T-cell (primary cell): ENCODE measurements around the gene XRRA1. TPM values are rescaled to one million over a fixed set of nuclear protein-coding genes. Genes with fewer than 3 reads are reported as not detected.

Source experiments
- ATAC-seq, 4 experiments: fragments of 200-7000 bp in 3 of 4; fragments of 150-1000 bp in 1 of 4; cut with Tn5 transposase; replicated peaks in 1 of 4; 1 replicate in 3 of 4; 2 replicates in 1 of 4; pipeline ENCODE4 v1.10.0; 2021; ENCODE audit warnings: moderate library complexity in 3 of 4, mild to moderate bottlenecking in 2 of 4, moderate number of reproducible peaks in 1 of 4
- CTCF ChIA-PET, 2 donors: fragments of 300-600 bp; sonication (Branson Sonifier 250); formaldehyde crosslinking; loops; one replicate each; lab custom pipeline; 2022; ENCODE audit warnings: antibody characterized with exemption in 2 of 2; lab: Charles Lee
- POLR2A ChIA-PET, 2 donors: fragments of 300-600 bp; sonication (Branson Sonifier 250); formaldehyde crosslinking; loops; one replicate each; lab custom pipeline; 2022; ENCODE audit warnings: antibody characterized with exemption in 2 of 2; lab: Charles Lee
- DNase-seq, 35 experiments: peaks; one replicate each; pipeline versions ENCODE4 v3.0.0 to v3.0.0-alpha.2; 2013 to 2023
- H3K27ac ChIP-seq: one replicate; pipeline ENCODE4 v1.5.1; 2013; ENCODE audit warnings: low read length
- H3K27me3 ChIP-seq, 2 experiments: replicated peaks in 1 of 2; 1 replicate in 1 of 2; 2 replicates in 1 of 2; pipeline versions ENCODE4 v1.6.1 to v1.7.0; 2013; ENCODE audit warnings: low read length in 1 of 2, mixed read lengths in 1 of 2; ENCODE audit not compliant: control insufficient read depth in 2 of 2, insufficient read depth in 2 of 2; ENCODE audit errors: extremely low read depth in 1 of 2
- H3K36me3 ChIP-seq, 2 donors: 1 replicate in 1 of 2; 2 replicates in 1 of 2; pipeline versions ENCODE4 v1.6.1 to v1.7.0; 2013; ENCODE audit warnings: low read length in 1 of 2; ENCODE audit not compliant: control insufficient read depth in 2 of 2, insufficient read depth in 1 of 2; ENCODE audit errors: extremely low read depth in 1 of 2
- H3K4me1 ChIP-seq, 2 experiments: 1 replicate in 1 of 2; 2 replicates in 1 of 2; pipeline versions ENCODE4 v1.6.1 to v1.7.0; 2013; ENCODE audit warnings: low read length in 2 of 2, mixed read lengths in 1 of 2; ENCODE audit not compliant: insufficient read depth in 2 of 2, control insufficient read depth in 1 of 2; ENCODE audit errors: extremely low read depth in 1 of 2
- H3K4me3 ChIP-seq, 2 donors: 1 replicate in 1 of 2; 2 replicates in 1 of 2; pipeline versions ENCODE4 v1.5.1 to v1.7.0; 2013; ENCODE audit warnings: mild to moderate bottlenecking in 2 of 2, low read length in 1 of 2, moderate library complexity in 1 of 2; ENCODE audit not compliant: control insufficient read depth in 1 of 2; ENCODE audit errors: extremely low read depth in 1 of 2
- H3K9me3 ChIP-seq: 2 replicates; pipeline ENCODE4 v1.7.0; 2013
- H3K27ac Mint-ChIP-seq, 2 donors: one replicate each; pipeline ENCODE4 v1.8.0; 2020 to 2021; ENCODE audit warnings: mild to moderate bottlenecking in 2 of 2, mixed read lengths in 2 of 2
- H3K27me3 Mint-ChIP-seq, 2 donors: one replicate each; pipeline ENCODE4 v1.8.0; 2021 to 2022; ENCODE audit warnings: mixed read lengths in 2 of 2
- H3K36me3 Mint-ChIP-seq: one replicate; pipeline ENCODE4 v1.8.0; 2021; ENCODE audit warnings: mixed read lengths
- H3K4me1 Mint-ChIP-seq, 3 donors: one replicate each; pipeline ENCODE4 v1.8.0; 2020 to 2022; ENCODE audit warnings: mixed read lengths in 3 of 3, mild to moderate bottlenecking in 1 of 3
- H3K4me3 Mint-ChIP-seq, 3 donors: one replicate each; pipeline ENCODE4 v1.8.0; 2020 to 2022; ENCODE audit warnings: mild to moderate bottlenecking in 3 of 3, mixed read lengths in 3 of 3, moderate library complexity in 3 of 3
- H3K9me3 Mint-ChIP-seq, 3 donors: one replicate each; pipeline ENCODE4 v1.8.0; 2020 to 2022; ENCODE audit warnings: mixed read lengths in 3 of 3
- WGBS: methylation state at CpG from one replicate; pipeline ENCODE4 v1.1.5; 2013; ENCODE audit warnings: missing lambda C conversion rate; ENCODE audit not compliant: insufficient coverage; 5-methylcytosine and 5-hydroxymethylcytosine counted together
- total RNA-seq, 35 experiments: library from RNA in 6 of 35; stranded (reverse) in 6 of 35; fragments of 120-200 nt in 1 of 35; gene quantifications; one replicate each; pipeline versions ENCODE4 v1.2.1 to v1.2.4 and lab custom pipeline; 2013 to 2026

The XRRA1 gene
- total RNA-seq, 5 donors from 2014 or later (not counting 1 experiment from before 2014, with no cell fraction given), result 12.6 to 27.7 (median 14.6) TPM

- peaks cover 46 to 51% (median 46%) of the 10 kb centered on the region in 3 donors for H3K4me1 Mint-ChIP-seq
- H3K36me3 Mint-ChIP-seq, result peaks cover 70% of the 10 kb centered on the region
- no peaks in the 10 kb centered on the region for H3K9me3 Mint-ChIP-seq
- CTCF ChIA-PET, result interaction anchor here in 1 of 2 donors (0.6 to 0.8 kb wide), 2 partner anchors 51 to 763 kb away, joined by 3 read pairs; no protein-coding TSS in a partner anchor
- H3K27me3 Mint-ChIP-seq, result no peaks in the 10 kb centered on the region
- Histone ChIP-seq H3K36me3 (peaks cover 11 to 36% of the 10 kb centered on the region in 2 donors), H3K4me3 (no peak overlapping the region), H3K27ac (no peak overlapping the region), H3K9me3 (peaks cover 2% of the 10 kb centered on the region), H3K4me1 (peaks cover 0 to 6% of the 10 kb centered on the region in 2 experiments), H3K27me3 (no peaks in the 10 kb centered on the region)
- ATAC-seq (no peak), DNase-seq (no peak)
- POLR2A ChIA-PET, result interaction anchor here in 1 of 2 donors (0.7 kb wide), 1 partner anchor 56 kb away, joined by 3 read pairs; no protein-coding TSS in a partner anchor
- H3K4me3 Mint-ChIP-seq, result no peak overlapping the region
- H3K27ac Mint-ChIP-seq, result peak overlapping the region; percentile 49 to 64
- 100% methylated on average over 1 of the region's 3 CpGs for whole genome bisulfite sequencing
Measured at GRCh38 chr11:74818283-74818946, 130.5 kb downstream of the XRRA1 start.

GRCh38 chr11:74816664-74817063 lies 132.2 kb downstream of the XRRA1 start:
- Histone ChIP-seq H3K36me3 (peaks cover 10 to 31% of the 10 kb centered on the region in 2 donors), H3K27ac (no peak overlapping the region), H3K9me3 (no peaks in the 10 kb centered on the region), H3K4me3 (no peak overlapping the region), H3K27me3 (no peaks in the 10 kb centered on the region), H3K4me1 (peaks cover 0 to 3% of the 10 kb centered on the region in 2 experiments)
- Mint-ChIP-seq H3K27me3 (no peaks in the 10 kb centered on the region), H3K27ac (peak overlapping the region in 1 of 2 donors; percentile 11), H3K4me1 (peaks cover 44 to 53% (median 46%) of the 10 kb centered on the region in 3 donors), H3K9me3 (no peaks in the 10 kb centered on the region), H3K36me3 (peaks cover 65% of the 10 kb centered on the region), H3K4me3 (no peak overlapping the region)
- DNase-seq (no peak), ATAC-seq (no peak)
- ChIA-PET CTCF (no interaction called here), POLR2A (no interaction called here)
- WGBS, result 95% methylated on average over 2 of the region's 2 CpGs

GRCh38 chr11:74815966-74816365 lies 132.9 kb downstream of the XRRA1 start:
- CTCF ChIA-PET, result no interaction called here

GRCh38 chr11:74809801-74810200 lies 139.1 kb downstream of the XRRA1 start:
- H3K4me3 Mint-ChIP-seq, result no peak overlapping the region
- no peaks in the 10 kb centered on the region for H3K9me3 Mint-ChIP-seq
- ChIA-PET CTCF (interaction anchor here in 1 of 2 donors (0.8 kb wide), 1 partner anchor 10 kb away, joined by 4 read pairs; no protein-coding TSS in a partner anchor), POLR2A (no interaction called here)
- H3K27ac ChIP-seq, result no peak overlapping the region
- H3K27me3 ChIP-seq, result no peaks in the 10 kb centered on the region
- H3K27ac Mint-ChIP-seq, result no peak overlapping the region
- no peak overlapping the region for H3K4me3 ChIP-seq
- peaks cover 25 to 37% (median 30%) of the 10 kb centered on the region in 3 donors for H3K4me1 Mint-ChIP-seq
- peaks cover 2 to 12% of the 10 kb centered on the region in 2 donors for H3K36me3 ChIP-seq
- DNase-seq, result no peak
- no peak for ATAC-seq
- H3K27me3 Mint-ChIP-seq, result no peaks in the 10 kb centered on the region
- H3K9me3 ChIP-seq, result no peaks in the 10 kb centered on the region
- H3K4me1 ChIP-seq, result no peaks in the 10 kb centered on the region
- peaks cover 19% of the 10 kb centered on the region for H3K36me3 Mint-ChIP-seq

More at GRCh38 chr11:74815966-74816365, 132.9 kb downstream of the XRRA1 start:
- H3K27ac ChIP-seq, result no peak overlapping the region
- H3K9me3 Mint-ChIP-seq, result no peaks in the 10 kb centered on the region
- ATAC-seq, result no peak
- H3K9me3 ChIP-seq, result no peaks in the 10 kb centered on the region
- no peaks in the 10 kb centered on the region for H3K27me3 ChIP-seq
- H3K4me3 Mint-ChIP-seq, result no peak overlapping the region
- POLR2A ChIA-PET, result no interaction called here
- H3K36me3 Mint-ChIP-seq, result peaks cover 60% of the 10 kb centered on the region
- peaks cover 42 to 49% (median 46%) of the 10 kb centered on the region in 3 donors for H3K4me1 Mint-ChIP-seq
- no peaks in the 10 kb centered on the region for H3K27me3 Mint-ChIP-seq
- H3K4me3 ChIP-seq, result no peak overlapping the region
- peaks cover 10 to 34% of the 10 kb centered on the region in 2 donors for H3K36me3 ChIP-seq
- H3K27ac Mint-ChIP-seq, result no peak overlapping the region
- no CpG with 5 or more reads among the region's 3 CpGs for WGBS
- peaks cover 0 to 3% of the 10 kb centered on the region in 2 experiments for H3K4me1 ChIP-seq
- no peak for DNase-seq

- H3K4me1 Mint-ChIP-seq, result peaks cover 35 to 48% (median 35%) of the 10 kb centered on the region in 3 donors
- 89% methylated on average over 2 of the region's 3 CpGs for WGBS
- ATAC-seq, result no peak
Measured at GRCh38 chr11:74806267-74806666, 142.6 kb downstream of the XRRA1 start.

GRCh38 chr11:74791333-74792100 lies 157.4 kb downstream of the XRRA1 start:
- Histone ChIP-seq H3K27ac (no peak overlapping the region), H3K4me3 (no peak overlapping the region), H3K4me1 (no peaks in the 10 kb centered on the region), H3K36me3 (peaks cover 0 to 33% of the 10 kb centered on the region in 2 donors), H3K27me3 (no peaks in the 10 kb centered on the region), H3K9me3 (no peaks in the 10 kb centered on the region)
- peaks cover 0 to 10% (median 9%) of the 10 kb centered on the region in 3 donors for H3K4me1 Mint-ChIP-seq
- ATAC-seq, result no peak
- H3K4me3 Mint-ChIP-seq, result no peak overlapping the region
- 67% methylated on average over 3 of the region's 9 CpGs for WGBS
- H3K36me3 Mint-ChIP-seq, result peaks cover 61% of the 10 kb centered on the region
- H3K27ac Mint-ChIP-seq, result no peak overlapping the region
- no peaks in the 10 kb centered on the region for H3K27me3 Mint-ChIP-seq
- no peak for DNase-seq
- ChIA-PET CTCF (no interaction called here), POLR2A (no interaction called here)
- peaks cover 0 to 6% (median 0%) of the 10 kb centered on the region in 3 donors for H3K9me3 Mint-ChIP-seq

More at GRCh38 chr11:74806267-74806666, 142.6 kb downstream of the XRRA1 start:
- Histone ChIP-seq H3K4me3 (no peak overlapping the region), H3K27ac (no peak overlapping the region), H3K36me3 (peaks cover 0 to 4% of the 10 kb centered on the region in 2 donors), H3K4me1 (no peaks in the 10 kb centered on the region), H3K9me3 (no peaks in the 10 kb centered on the region), H3K27me3 (no peaks in the 10 kb centered on the region)
- H3K27ac Mint-ChIP-seq, result no peak overlapping the region
- ChIA-PET CTCF (no interaction called here), POLR2A (no interaction called here)
- no peaks in the 10 kb centered on the region for H3K9me3 Mint-ChIP-seq
- no peak for DNase-seq
- H3K27me3 Mint-ChIP-seq, result no peaks in the 10 kb centered on the region
- no peak overlapping the region for H3K4me3 Mint-ChIP-seq
- peaks cover 24% of the 10 kb centered on the region for H3K36me3 Mint-ChIP-seq
